NCI-H2171 (cell line): ENCODE measurements around the gene ZNF560.
A peak's percentile ranks its signal among the peaks of the same experiment; 100 is the strongest.
"Not testable (repeated sequence)": the region's sequence is repeated elsewhere in the genome, so short reads cannot be mapped to it uniquely, and the experiment has no call there.

Experiments
- DNase-seq: peaks from one replicate; lab custom pipeline; 2025; lab: John Stamatoyannopoulos, UW

The ZNF560 gene

DNA sequence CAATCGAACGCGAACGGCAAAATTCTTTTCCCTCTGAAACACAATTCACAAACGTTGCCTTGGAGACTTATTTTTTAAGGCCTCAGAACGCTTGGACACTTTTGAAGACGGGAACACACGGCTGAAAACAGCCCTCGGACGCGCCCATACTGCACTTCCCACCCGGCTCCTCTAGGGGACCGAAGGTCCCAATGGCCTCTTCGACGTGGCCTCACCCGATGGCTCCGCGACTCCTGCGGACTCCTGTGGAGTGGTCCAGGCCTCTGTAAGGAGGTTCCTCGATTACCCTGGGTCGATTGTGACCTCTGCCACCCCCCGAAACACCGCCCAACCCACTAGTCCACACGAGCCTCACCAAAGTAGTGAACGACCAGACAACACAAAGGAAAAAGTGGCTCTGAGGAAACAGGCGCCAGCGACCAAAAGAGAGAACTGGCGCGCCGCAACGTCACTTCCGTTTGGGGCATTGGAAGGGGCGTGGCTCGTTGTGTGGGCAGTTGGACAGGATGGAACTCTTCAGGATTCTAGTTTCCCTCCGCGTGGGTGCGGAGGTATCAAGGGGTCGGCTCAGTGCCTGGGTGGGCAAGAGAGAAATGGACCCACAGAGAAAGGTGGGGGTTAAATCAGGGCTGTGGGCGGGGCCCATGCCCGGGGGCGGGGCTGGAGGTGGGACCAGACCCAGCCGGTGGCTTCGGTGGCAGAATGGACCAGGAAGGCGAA, at the start of gene ZNF560:
ZNF560 (minus strand) TSS at position 434 of the 720 bp plus-strand sequence. CDS start 23,303 bp downstream, outside the sequence.
- DNase-seq, result no peak

GRCh38 chr19:9547870-9548269, 49.5 kb upstream of the ZNF560 start:
- no peak for DNase-seq

DNA sequence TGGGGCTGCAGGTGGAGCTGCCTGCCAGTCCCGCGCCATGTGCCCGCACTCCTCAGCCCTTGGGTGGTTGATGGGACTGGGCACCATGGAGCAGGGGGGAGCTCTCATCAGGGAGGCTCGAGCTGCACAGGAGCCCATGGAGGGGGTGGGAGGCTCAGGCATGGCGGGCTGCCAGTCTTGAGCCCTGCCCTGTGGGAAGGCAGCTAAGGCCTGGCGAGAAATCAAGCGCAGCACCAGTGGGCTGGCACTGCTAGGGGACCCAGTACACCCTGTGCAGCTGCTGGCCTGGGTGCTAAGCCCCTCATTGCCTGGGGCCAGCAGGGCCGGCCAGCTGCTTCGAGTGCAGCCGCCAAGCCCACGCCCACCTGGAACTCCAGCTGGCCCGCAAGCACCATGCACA, 42.9 kb upstream of the ZNF560 start:
- DNase-seq, result not testable (repeated sequence)

GRCh38 chr19:9539921-9540320, 41.5 kb upstream of the ZNF560 start:
- not testable (repeated sequence) for DNase-seq

GRCh38 chr19:9539201-9539600, 40.8 kb upstream of the ZNF560 start:
- not testable (repeated sequence) for DNase-seq

DNA sequence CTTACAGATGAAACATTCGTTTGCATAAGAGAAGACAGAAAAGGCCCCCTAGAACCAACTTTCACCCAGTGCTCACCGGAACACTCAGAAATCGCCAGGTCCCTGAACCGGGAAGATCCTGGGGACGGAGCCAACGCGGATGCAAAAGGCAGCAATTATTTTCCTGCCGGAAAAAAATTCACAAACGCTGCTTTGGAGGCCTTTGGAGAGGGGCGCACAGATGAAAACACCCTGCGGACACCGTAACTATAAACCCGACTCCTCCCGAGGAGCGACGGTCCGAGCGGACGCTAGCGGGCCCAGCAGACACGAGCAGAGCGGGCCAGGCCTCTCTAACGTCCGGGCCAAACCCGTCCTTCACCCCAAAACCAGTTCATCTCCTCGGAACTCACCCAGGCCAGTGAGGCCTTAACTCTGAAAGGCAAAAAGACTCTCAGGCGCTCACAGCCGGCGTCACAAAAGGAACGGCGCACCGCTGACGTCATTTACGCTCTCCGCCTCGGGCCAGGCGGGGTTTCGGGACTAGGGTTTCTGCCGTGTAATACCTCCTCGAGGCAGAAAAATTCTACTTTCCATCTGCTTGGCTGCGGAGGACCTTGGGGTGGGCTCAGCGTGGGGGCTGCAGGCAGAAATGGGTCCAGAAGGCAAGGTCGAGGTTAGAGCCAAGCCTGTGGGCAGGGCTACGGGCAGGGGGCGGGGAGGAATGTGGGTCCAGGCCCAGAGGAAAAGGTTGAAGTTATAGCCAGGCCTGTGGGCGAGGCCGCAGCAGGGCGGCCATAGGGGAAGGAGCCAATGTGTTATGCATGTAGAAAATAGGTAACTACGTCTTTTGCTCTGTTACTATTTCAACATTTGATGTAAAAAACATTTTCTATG, 40.0 kb upstream of the ZNF560 start, which contains the start of gene ZNF426:
ZNF426 (minus strand) TSS at position 463 of the 876 bp plus-strand sequence. CDS start 2,413 bp downstream, outside the sequence.
- peak; percentile 86 for DNase-seq

DNA sequence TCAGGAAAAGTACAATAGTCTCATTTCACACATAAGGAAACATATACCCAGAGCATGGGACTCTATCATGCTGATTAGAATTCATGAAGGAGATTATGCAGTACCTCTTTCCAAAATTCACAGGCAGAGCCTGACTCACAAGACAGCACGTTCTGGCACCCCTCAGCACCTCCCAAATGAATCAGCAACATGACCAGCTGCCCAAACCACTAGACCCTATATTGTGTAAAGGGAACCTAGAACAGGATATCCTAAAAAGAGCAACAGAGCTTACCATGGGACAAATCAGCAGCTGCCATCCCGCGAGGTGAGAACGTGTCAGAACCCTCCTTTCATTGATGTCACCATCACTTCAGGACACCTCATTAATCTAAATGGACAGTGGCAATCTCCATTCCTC, 37.5 kb upstream of the ZNF560 start:
- DNase-seq, result no peak

DNA sequence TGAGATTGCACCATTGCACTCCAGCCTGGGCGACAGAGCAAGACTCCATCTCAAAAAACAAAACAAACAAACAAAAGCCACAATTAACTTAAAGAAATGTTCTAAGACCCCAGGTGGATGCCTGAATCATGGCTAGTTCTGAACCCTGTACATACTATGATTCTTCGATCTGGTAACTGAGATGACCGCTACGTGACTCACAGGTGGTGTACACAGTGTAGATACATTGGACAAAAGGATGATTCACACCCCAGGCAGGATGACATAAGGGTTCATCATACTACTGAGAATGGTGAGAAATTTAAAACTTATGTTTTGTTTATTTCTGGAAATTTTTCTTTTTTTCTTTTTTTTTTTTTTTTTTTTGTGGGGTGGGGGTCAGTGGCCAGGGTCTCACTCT, 33.5 kb upstream of the ZNF560 start:
- no peak for DNase-seq

GRCh38 chr19:9528757-9529336, 30.4 kb upstream of the ZNF560 start:
- no peak for DNase-seq

GRCh38 chr19:9523885-9524474, 25.6 kb upstream of the ZNF560 start:
- no peak for DNase-seq

DNA sequence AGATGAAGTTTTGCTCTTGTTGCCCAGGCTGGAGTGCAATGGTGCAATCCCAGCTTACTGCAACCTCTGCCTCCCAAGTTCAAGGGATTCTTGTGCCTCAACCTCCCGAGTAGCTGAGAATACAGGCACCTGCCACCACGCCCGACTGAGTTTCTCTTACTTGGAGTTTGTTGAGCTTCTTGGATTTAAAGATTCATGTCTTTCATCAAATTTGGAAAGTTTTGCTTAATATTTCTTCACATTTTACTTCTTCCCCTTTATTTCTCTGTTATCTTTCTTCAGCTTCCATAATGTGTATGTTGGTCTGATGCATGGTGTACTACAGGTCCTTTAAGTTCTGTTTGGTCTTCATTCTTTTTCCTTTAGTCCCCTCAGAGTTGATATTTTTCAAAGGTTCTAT, 8.9 kb upstream of the ZNF560 start:
- DNase-seq, result no peak

- DNase-seq, result no peak
Measured at GRCh38 chr19:9500796-9501195, 2.4 kb upstream of the ZNF560 start.

DNA sequence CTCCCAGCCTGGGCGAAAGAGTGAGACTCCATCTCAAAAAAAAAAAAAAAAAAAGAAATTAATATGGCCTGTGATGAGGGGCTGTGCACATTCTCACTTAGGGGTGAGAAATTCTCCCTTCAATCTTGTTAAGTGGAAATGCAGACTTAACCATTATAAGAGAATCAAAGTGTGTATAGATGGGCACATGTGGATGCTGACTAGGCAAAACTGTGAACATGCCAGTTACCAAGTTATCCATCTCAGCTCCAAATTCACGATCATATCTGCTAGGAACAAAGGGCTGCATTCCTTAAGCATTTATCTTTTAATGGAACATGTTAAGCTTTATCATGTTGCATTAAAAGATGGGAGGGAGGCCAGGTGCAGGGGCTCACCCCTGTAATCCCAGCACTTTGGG, 4.3 kb downstream of the ZNF560 start:
- DNase-seq, result no peak

DNA sequence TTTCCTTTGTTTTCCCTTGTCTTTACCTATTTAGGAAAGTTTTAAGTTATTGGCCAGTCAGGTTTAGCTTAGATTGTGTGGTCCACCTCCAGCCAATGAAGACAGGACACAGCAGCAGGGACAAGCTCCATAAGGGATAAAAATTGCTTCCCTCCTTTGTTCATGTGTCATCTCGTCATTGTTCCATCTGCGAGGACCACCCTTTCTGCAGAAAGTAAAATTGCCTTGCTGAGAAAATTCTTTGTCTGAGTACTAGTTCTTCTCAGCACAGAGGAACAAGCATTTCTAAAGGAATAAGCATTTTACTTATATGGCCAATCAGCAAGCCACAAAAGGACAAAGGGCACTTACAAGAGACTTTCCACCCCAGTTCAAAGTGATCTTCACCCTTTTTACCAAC, 11.4 kb downstream of the ZNF560 start:
- no peak for DNase-seq

GRCh38 chr19:9485140-9485539, 13.3 kb downstream of the ZNF560 start:
- DNase-seq, result no peak

- no peak for DNase-seq
Measured at GRCh38 chr19:9474975-9475374, 23.4 kb downstream of the ZNF560 start.

GRCh38 chr19:9467161-9467560, 31.3 kb downstream of the ZNF560 start:
- no peak for DNase-seq

DNA sequence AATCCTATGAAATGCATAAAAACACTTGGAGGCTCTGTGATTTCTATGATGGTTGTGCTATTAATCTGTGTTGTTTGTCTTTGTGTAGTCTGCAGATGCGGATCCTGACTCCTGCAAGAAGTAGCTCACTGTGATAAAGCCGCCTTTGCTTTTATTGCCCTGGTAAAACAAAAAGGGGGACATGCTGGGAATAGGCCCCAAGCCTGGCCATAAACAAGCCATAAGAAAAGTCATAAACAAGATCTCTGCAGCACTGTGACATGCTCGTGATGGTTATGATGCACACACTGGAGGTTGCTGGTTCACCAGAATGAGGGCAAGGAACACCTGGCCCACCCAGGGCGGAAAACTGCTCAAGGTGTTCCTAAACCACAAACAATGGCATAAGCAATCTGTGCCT, 36.5 kb downstream of the ZNF560 start:
- no peak for DNase-seq

- DNase-seq, result no peak
Measured at GRCh38 chr19:9456018-9456689, 42.3 kb downstream of the ZNF560 start.

DNA sequence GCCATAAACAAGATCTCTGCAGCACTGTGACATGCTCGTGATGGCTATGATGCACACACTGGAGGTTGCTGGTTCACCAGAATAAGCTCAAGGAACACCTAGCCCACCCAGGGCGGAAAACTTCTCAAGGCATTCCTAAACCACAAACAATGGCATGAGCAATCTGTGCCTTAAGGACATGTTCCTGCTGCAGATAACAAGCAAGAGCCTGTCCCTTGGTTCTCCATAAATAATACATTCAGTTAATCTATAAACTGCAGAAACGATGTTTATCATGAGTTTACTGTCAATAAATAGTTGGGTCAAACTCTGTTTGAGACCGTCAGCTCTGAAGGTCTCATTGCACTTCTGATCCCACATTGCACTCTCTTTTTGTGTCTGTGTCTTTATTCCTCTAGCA, 44.5 kb downstream of the ZNF560 start:
- no peak for DNase-seq

DNA sequence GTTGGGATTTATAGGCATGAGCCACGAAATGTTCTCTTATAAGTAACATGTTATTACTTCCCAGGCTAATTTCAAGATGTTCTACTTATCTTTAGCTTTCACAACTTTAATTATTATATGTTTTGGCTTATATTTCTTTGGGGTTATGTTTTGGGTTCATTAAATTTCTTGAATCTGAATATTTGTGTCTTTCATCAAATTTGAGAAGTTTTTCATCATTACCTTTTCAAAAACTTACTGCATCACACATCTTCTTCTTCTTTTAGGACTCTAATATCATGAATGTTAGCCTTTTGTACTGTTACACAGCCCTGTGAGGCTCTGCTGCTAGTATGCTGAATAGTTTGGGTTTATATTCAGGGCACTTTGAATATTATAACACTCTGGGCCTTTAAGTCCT, 53.4 kb downstream of the ZNF560 start:
- no peak for DNase-seq

DNA sequence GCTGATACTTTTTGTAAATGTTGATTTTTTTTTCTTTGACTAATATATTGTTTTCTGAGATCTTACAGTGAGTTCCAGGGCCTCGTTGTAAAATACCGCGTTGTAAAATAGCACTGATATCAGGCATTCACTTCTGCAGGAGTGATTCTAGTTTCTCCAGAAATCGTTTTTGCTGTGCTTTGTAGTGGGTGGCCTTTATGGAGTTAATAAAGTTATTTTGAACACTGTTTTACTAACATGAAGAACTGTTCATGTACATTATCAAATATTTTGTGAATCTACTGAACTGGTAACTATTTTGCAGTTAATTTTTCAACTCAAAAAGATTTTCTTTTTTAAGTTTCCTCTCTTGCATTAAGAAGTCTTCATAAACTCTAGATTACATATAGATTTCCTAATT, 62.1 kb downstream of the ZNF560 start:
- DNase-seq, result no peak
